Measurements from ENCODE around the gene CCL20.

The CCL20 gene

GRCh38 chr2:227839339-227840129 is 25.9 kb downstream of the CCL20 start:
- peak; percentile 10 to 42 for DNase-seq

GRCh38 chr2:227846831-227847230 is 33.2 kb downstream of the CCL20 start:
- DNase-seq: no peak

DNA sequence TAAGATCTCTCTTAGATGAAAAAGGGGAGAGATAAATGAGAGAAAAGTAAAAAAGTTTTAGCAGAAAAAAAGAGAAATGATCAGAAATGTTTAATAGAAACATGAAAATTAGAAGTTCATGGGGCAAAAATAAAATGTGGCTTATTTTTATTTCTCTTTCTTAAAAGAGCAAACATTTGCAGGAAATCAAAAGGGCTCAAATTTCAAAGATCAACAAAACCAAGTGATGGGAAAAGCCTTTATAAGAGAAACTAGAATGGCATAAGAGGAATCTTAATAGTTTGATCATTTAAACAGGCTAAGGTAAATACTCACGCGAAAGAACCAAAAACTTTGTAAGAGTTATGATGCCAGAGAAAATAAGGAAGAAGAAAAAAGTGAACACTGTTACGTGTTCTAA is 34.5 kb downstream of the CCL20 start:
- DNase-seq: no peak

- peak in 1 of 2 donors; percentile 59 for DNase-seq
Observed at GRCh38 chr2:227848586-227848985, 34.9 kb downstream of the CCL20 start.

DNA sequence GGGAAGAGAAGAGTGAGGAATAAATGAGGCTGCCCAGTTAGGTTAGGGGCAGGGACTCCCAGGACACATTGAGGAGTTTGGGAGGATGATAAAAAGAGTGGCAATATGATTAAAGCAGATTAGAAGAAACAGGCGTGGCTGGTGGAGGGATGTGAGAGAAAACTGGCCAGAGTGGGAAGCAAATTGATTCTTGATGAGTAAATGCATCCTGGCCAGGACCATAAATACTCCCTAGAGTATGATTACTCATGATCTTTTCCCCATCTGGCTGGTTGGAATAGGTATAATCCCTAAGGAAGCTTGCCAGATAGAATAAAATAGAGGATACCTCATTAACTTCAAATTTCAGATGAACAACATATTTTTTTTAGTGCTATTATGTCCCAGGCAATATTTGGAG is 36.3 kb downstream of the CCL20 start:
- DNase-seq: no peak

DNA sequence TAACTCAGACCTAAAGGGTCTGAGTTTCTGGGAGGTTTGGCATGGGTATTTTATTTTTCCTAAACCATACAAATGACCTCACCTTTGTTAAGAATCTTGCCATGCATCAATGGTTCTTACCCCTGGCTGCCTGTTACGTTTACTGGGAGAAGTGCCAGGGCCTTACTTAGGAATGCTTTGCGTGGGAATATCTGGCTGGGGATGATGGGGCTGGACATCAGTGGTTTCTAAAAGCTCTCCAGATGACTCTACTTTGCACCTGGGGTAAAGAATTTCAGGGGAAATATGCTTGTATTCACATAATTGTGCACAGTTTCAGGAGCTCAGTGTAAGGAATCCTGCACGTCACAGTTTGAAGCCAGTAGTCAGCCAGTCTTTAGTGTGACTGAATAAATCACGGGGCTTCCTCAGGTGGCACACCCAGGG is 39.6 kb downstream of the CCL20 start:
- no peak for DNase-seq

- no peak for DNase-seq
Observed at GRCh38 chr2:227853765-227854271, 40.2 kb downstream of the CCL20 start.

- DNase-seq: no peak
Observed at GRCh38 chr2:227855440-227855839, 41.8 kb downstream of the CCL20 start.

DNA sequence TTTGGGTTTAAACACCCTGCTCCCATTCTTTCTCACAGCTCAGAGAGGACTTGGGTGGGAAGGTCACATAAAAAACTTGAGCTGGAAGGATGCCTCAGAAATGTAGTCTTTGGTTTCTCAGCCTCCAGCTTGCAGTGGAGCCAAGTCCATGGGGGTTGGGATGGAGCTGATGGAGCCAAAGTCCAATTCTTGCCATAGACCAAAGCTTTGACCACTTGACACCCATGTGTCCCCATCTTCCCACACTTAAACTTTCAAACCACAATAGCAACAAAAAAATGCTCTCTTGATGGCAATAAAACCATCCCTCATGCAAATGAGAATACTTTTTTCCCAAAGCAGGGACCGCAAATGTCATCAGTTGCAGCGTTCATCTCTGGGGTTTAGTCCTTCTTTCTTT is 43.1 kb downstream of the CCL20 start:
- DNase-seq: no peak

GRCh38 chr2:227860221-227860641 is 46.6 kb downstream of the CCL20 start:
- no peak for DNase-seq

- DNase-seq: no peak
Observed at GRCh38 chr2:227861011-227861410, 47.4 kb downstream of the CCL20 start.

- peak in 1 of 2 donors; percentile 48 for DNase-seq
Observed at GRCh38 chr2:227862227-227862740, 48.6 kb downstream of the CCL20 start.

DNA sequence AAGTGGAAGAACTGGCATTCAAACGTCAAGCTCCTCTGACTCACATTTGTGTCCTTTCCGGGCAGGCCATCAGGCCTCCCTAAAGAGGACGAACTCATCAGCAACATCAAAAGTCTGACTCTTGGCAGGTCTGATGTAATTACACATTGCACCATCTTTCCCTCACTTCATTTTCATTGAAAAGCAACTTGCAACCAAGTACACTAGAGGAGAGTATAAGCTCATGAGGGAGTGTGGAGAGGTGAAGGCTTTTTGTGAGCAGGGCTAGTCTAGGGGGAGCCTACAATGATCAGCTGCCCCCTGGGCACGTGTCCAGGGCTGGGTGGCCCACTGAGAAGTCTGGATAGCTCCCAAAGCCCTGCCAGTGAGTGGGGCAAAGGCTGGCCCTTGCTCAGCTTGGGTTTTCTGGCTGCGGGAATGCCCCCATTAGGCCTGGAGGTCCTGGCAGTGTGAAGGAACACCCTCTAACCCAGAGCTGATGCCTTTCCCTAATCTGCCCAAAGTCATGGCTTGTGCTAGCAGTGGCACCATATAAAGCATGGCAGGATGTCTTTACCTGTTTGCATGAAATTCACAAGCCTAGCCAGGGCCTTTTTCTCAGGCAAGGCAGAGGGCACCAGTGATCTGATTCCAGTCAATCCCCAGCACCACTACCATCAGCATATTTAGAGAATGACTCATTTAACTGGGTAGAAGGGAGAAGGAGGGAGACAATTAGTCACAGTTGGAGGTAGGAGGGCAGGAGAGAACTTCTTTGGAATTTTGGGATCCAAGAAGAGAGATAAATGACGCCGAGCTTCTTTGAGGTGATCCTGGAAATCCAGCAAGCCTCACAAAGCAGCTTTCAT is 49.3 kb downstream of the CCL20 start:
- no peak for DNase-seq

DNA sequence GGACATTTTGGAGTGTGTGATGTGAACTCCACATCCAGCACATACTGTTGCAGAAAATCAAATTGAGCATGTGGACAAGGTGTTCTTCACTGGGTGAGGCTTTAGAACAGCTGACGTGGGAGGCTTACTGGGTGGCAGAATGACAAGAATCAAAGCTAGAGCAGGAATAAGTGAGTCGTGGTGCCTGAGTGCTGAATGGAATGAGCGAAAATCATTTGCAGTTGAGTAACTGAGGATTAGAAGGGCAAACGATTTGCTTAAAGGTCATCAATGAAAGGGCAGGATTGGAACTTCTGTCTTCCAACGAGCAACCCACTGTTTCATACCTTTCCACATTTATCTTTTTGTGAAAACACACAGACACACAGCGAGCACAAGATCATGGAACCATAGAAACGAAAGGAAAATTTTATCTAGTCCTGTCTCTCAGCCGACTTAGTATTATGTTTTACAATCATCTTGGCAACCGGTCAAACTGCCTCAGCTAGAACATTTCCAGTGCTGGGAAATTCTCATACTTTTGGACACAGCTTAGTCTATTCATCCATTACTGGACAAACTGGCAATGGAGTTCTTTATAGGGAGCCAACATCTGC is 50.6 kb downstream of the CCL20 start:
- no peak for DNase-seq

DNA sequence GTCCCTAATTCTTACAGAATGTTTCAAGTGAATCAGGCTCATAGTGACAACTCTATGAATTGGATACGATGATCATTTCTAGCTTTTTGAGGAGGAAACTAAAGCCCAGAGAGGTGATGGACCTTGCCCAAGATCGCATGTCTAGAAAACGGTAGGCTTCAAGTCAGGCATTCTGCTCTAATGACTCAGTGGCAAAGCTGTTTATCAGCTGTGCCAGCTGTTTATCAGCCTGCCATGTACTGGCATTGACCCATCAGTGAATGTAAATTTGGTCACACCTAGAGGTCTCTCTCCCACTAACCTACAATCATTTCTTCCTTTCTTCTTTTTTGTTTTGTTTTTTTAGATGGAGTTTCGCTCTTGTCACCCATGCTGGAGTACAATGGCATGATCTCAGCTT is 51.6 kb downstream of the CCL20 start:
- DNase-seq: no peak
